Stomach smooth muscle (tissue), 2 donors: ENCODE measurements around the gene HYOU1.
"Not testable (repeated sequence)": the region's sequence is repeated elsewhere in the genome, so short reads cannot be mapped to it uniquely, and the experiment has no call there.

Experiments used
- H3K27ac ChIP-seq: one replicate; pipeline ENCODE4 v1.7.0; 2013; ENCODE audit warnings: mild to moderate bottlenecking, low read length, inconsistent platforms
- H3K27me3 ChIP-seq, 2 donors: one replicate each; pipeline ENCODE4 v1.7.0; 2013; ENCODE audit warnings: low read length in 2 of 2; ENCODE audit not compliant: insufficient read depth in 2 of 2, control insufficient read depth in 1 of 2
- H3K36me3 ChIP-seq, 2 donors: one replicate each; pipeline ENCODE4 v1.7.0; 2013; ENCODE audit warnings: low read length in 2 of 2; ENCODE audit not compliant: control insufficient read depth in 2 of 2, insufficient read depth in 2 of 2
- H3K4me1 ChIP-seq: one replicate; pipeline ENCODE4 v1.7.0; 2013; ENCODE audit warnings: low read length; ENCODE audit not compliant: control insufficient read depth, insufficient read depth
- H3K4me3 ChIP-seq, 2 donors: one replicate each; pipeline ENCODE4 v1.7.0; 2013; ENCODE audit warnings: low read length in 2 of 2
- H3K9ac ChIP-seq, 2 donors: one replicate each; pipeline ENCODE4 v1.7.0; 2013; ENCODE audit warnings: low read length in 2 of 2, mild to moderate bottlenecking in 1 of 2
- H3K9me3 ChIP-seq, 2 donors: one replicate each; pipeline ENCODE4 v1.7.0; 2013; ENCODE audit warnings: low read length in 2 of 2; ENCODE audit not compliant: control insufficient read depth in 2 of 2
- donor health status: healthy.
- donor health status: Pancreatic carcinoma.

The HYOU1 gene

DNA sequence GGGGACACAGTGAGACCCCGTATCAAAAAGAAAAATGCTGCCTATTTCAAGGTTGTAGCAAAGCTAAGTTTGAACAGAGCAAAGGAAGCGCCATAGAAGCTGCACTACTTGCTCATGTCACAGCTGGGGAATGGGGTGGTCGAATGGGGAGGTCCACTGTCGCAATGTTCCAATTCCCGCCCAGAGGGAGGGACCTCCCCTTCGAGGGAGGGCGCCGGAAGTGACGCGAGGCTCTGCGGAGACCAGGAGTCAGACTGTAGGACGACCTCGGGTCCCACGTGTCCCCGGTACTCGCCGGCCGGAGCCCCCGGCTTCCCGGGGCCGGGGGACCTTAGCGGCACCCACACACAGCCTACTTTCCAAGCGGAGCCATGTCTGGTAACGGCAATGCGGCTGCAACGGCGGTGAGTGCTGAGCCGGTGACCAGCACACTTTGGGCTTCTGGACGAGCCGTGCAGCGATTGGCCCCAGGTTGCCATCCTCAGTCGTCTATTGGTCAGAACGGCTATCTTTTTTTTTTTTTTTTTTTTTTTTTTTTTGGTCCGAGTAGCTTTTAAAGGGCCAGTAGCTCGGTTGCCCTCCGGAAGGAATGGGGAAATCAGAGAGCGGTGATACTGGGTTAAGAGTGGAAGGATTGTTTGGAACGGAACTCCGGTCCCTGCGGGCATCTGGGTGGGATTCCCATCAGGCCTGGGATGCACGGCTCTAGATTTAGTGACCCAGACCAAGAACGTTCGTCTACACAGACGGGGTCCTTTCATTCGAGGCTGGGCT is 27.8 kb upstream of the HYOU1 start, which contains the start of gene HMBS:
Gene HMBS (plus strand): TSS at position 219 of the 774 bp plus-strand sequence. CDS start 153 bp downstream, at position 372.
- peak within 1 kb of the TSS; percentile 82 for H3K27ac ChIP-seq
- peak within 1 kb of the TSS; percentile 79 to 88 for H3K9ac ChIP-seq
- H3K4me1 ChIP-seq = peaks cover 18% of the 10 kb centered on the region

GRCh38 chr11:119081682-119082260 is 24.8 kb upstream of the HYOU1 start:
- peaks cover 13% of the 10 kb centered on the region for H3K4me1 ChIP-seq
- H3K27ac ChIP-seq = no peak overlapping the region
- no peaks in the 10 kb centered on the region for H3K9me3 ChIP-seq
- H3K27me3 ChIP-seq = no peaks in the 10 kb centered on the region
- no peak overlapping the region for H3K4me3 ChIP-seq
- H3K36me3 ChIP-seq = peaks cover 41 to 45% of the 10 kb centered on the region in 2 donors
- no peak overlapping the region for H3K9ac ChIP-seq

More for the DNA sequence above, 27.8 kb upstream of the HYOU1 start, which contains the start of gene HMBS:
- H3K27me3 ChIP-seq = no peaks in the 10 kb centered on the region
- peaks cover 13 to 18% of the 10 kb centered on the region in 2 donors for H3K36me3 ChIP-seq
- no peaks in the 10 kb centered on the region for H3K9me3 ChIP-seq
- peak within 1 kb of the TSS; percentile 87 to 98 for H3K4me3 ChIP-seq

DNA sequence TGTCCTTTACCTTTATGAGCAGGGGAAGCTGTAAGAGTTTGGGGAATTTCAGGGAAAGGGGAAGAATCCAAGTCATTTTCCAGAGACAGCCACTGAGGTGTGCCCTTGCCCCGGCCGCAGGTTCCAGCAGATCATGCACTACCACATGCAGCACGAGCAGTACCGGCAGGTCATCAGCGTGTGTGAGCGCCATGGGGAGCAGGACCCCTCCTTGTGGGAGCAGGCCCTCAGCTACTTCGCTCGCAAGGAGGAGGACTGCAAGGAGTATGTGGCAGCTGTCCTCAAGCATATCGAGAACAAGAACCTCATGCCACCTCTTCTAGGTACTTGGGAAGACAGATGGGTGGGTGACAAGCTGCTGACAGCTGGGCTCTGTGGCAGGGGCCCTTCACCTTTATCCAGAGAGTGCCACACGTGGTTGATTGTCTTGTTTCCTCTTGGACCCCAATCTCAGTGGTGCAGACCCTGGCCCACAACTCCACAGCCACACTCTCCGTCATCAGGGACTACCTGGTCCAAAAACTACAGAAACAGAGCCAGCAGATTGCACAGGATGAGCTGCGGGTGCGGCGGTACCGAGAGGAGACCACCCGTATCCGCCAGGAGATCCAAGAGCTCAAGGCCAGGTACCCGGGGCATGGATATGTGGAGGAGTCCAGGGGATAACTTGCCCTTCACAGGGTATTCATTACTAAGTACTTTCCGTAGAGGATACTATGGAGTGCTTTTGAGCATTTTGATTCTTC is 21.8 kb upstream of the HYOU1 start:
- Histone ChIP-seq H3K9ac (no peak overlapping the region), H3K27me3 (no peaks in the 10 kb centered on the region), H3K27ac (no peak overlapping the region), H3K36me3 (peaks cover 44 to 49% of the 10 kb centered on the region in 2 donors), H3K4me3 (no peak overlapping the region), H3K9me3 (no peaks in the 10 kb centered on the region), H3K4me1 (no peaks in the 10 kb centered on the region)

GRCh38 chr11:119077839-119078238 is 20.8 kb upstream of the HYOU1 start:
- H3K27ac ChIP-seq = no peak overlapping the region
- peaks cover 53 to 59% of the 10 kb centered on the region in 2 donors for H3K36me3 ChIP-seq
- H3K27me3 ChIP-seq = no peaks in the 10 kb centered on the region
- no peak overlapping the region for H3K4me3 ChIP-seq
- no peak overlapping the region for H3K9ac ChIP-seq
- no peaks in the 10 kb centered on the region for H3K9me3 ChIP-seq
- no peaks in the 10 kb centered on the region for H3K4me1 ChIP-seq

DNA sequence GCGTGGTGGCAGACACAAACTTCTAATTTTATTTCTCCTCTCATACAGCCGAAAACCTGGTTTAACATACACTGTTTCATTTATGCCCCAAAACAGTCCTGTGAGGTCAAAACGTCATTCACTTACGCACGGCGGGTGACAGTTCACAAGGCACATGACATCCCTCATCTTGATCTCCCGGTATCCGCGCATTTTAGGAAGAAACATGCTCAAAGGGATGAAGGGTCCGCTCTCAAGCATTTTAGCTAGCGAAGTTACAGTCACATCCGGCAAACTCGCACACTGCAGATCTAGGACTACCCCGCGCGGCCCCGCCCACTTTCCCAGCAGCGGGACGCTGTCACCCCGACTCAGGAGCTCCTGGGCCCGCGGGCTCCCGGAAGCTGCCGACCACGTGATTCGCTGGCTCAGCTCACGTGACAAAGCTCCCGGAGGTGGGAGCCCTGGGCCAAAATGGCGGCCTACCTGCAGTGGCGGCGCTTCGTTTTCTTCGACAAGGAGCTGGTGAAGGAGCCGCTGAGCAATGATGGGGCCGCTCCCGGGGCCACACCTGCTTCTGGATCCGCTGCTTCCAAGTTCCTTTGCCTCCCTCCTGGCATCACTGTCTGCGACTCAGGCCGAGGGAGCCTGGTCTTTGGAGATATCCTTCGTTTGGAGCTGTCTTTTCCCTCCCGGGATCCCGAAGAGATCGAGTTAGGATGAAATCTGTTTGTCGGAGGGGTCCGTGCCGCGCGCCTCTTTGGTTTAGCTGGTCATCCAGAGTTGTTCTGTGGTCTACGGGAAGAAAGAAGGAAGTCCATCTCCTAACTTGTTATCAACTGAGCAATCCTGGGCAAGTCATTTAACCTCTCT is 10.6 kb upstream of the HYOU1 start, which contains the start of gene VPS11:
Gene VPS11 (plus strand): TSS at position 448 of the 852 bp plus-strand sequence. CDS start 6 bp downstream, at position 454.
- H3K36me3 ChIP-seq = peaks cover 6 to 19% of the 10 kb centered on the region in 2 donors
- peak within 1 kb of the TSS; percentile 97 to 98 for H3K9ac ChIP-seq
- H3K4me1 ChIP-seq = peaks cover 11% of the 10 kb centered on the region
- peak within 1 kb of the TSS; percentile 99 to 100 for H3K4me3 ChIP-seq
- peak within 1 kb of the TSS; percentile 91 for H3K27ac ChIP-seq
- H3K9me3 ChIP-seq = no peaks in the 10 kb centered on the region
- H3K27me3 ChIP-seq = no peaks in the 10 kb centered on the region

DNA sequence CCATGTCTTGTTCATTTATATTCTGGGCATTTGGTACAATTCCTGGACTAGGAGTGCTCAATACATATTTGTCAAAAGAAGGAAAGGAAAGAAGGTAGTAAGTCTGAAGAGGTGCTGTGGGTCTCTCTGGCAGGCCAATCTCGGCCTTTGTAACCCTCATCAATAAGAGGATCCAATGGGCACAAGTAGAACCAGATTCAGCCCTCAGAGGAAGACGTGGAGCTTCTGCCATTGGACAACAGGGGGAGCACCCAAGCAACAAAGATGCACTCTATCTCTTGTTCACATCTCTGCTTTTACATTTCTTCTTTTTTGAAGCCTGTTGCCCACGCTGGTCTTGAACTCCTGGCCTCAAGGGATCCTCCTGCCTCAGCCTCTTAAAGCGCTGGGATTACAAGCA is 8.4 kb upstream of the HYOU1 start:
- H3K9me3 ChIP-seq = no peaks in the 10 kb centered on the region
- no peaks in the 10 kb centered on the region for H3K27me3 ChIP-seq
- no peak overlapping the region for H3K4me3 ChIP-seq
- H3K4me1 ChIP-seq = peaks cover 11% of the 10 kb centered on the region
- H3K27ac ChIP-seq = no peak overlapping the region
- peaks cover 0 to 12% of the 10 kb centered on the region in 2 donors for H3K36me3 ChIP-seq
- no peak overlapping the region for H3K9ac ChIP-seq

GRCh38 chr11:119062779-119063178 is 5.8 kb upstream of the HYOU1 start:
- Histone ChIP-seq H3K27me3 (no peaks in the 10 kb centered on the region), H3K9me3 (no peaks in the 10 kb centered on the region), H3K4me1 (peaks cover 6% of the 10 kb centered on the region), H3K36me3 (peaks cover 0 to 4% of the 10 kb centered on the region in 2 donors), H3K4me3 (no peak overlapping the region), H3K9ac (no peak overlapping the region), H3K27ac (no peak overlapping the region)

DNA sequence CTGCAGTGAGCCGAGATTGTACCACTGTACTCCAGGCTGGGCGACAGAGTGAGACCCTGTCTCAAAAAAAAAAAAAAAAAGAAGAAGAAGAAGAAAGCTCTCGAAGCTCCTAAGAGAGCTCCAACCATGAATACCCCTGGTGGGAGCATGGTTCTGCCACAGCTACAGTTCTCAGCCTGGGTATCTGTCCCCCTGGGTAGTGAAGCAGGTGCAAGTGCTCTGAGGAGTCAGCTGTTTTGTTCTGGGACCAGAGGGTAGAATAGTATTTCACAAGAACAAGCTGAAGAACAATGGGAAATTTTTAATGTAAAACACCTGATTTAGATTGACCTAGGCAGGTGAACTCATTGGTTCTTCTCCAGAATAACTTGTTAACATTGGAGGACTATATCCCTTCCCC is 4.3 kb upstream of the HYOU1 start:
- H3K9ac ChIP-seq = no peak overlapping the region
- no peaks in the 10 kb centered on the region for H3K9me3 ChIP-seq
- H3K27me3 ChIP-seq = no peaks in the 10 kb centered on the region
- no peak overlapping the region for H3K27ac ChIP-seq
- H3K36me3 ChIP-seq = peaks cover 0 to 4% of the 10 kb centered on the region in 2 donors
- H3K4me3 ChIP-seq = no peak overlapping the region
- peaks cover 9% of the 10 kb centered on the region for H3K4me1 ChIP-seq

DNA sequence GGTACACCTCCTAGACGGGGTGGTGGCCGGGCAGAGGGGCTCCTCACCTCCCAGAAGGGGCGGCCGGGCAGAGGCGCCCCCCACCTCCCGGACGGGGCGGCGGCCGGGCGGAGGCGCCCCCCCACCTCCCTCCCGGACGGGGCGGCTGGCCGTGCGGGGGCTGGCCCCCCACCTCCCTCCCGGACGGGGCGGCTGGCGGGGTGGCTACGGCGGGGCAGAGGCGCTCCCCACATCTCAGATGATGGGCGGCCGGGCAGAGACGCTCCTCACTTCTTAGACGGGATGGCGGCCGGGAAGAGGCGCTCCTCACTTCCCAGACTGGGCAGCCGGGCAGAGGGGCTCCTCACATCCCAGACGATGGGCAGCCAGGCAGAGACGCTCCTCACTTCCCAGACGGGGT is 2.1 kb upstream of the HYOU1 start:
- not testable (repeated sequence) for H3K9me3 ChIP-seq, H3K27me3 ChIP-seq, H3K4me3 ChIP-seq, H3K27ac ChIP-seq, H3K9ac ChIP-seq
- H3K4me1 ChIP-seq = peaks cover 20% of the 10 kb centered on the region
- H3K36me3 ChIP-seq = peaks cover 6 to 12% of the 10 kb centered on the region in 2 donors
